IMR-90 (cell line): ENCODE measurements around the gene WNT4.

Source experiments
- BHLHE40 ChIP-seq: fragments of 150-350 bp; IDR thresholded peaks from 2 replicates; pipeline ENCODE4 v1.6.1; 2016; ENCODE audit warnings: mild to moderate bottlenecking, low read depth, low read length
- CEBPB ChIP-seq: IDR thresholded peaks from 2 replicates; pipeline ENCODE4 v1.6.1; 2012; ENCODE audit warnings: low read depth, low read length, improper control_type of control experiment
- MAFK ChIP-seq: IDR thresholded peaks from 2 replicates; pipeline ENCODE4 v1.6.1; 2012; ENCODE audit warnings: low read depth, low read length, improper control_type of control experiment
- MAZ ChIP-seq: IDR thresholded peaks from 2 replicates; pipeline ENCODE4 v1.6.1; 2012; ENCODE audit warnings: low read depth, mild to moderate bottlenecking, low read length, improper control_type of control experiment, moderate library complexity, borderline replicate concordance
- MXI1 ChIP-seq: IDR thresholded peaks from 2 replicates; pipeline ENCODE4 v1.6.1; 2012; ENCODE audit warnings: low read depth, mild to moderate bottlenecking, low read length, moderate library complexity, borderline replicate concordance
- NFE2L2 ChIP-seq: fragments of 150-350 bp; IDR thresholded peaks from 2 replicates; pipeline ENCODE4 v1.6.1; 2016; ENCODE audit warnings: low read depth, mild to moderate bottlenecking, low read length
- POLR2A ChIP-seq: IDR thresholded peaks from 2 replicates; pipeline ENCODE4 v1.6.1; 2012; ENCODE audit warnings: mild to moderate bottlenecking, low read depth, low read length
- RAD21 ChIP-seq: IDR thresholded peaks from 2 replicates; pipeline ENCODE4 v1.6.1; 2012; ENCODE audit warnings: low read length, improper control_type of control experiment
- RCOR1 ChIP-seq: IDR thresholded peaks from 2 replicates; pipeline ENCODE4 v1.6.1; 2012; ENCODE audit warnings: mild to moderate bottlenecking, low read length, improper control_type of control experiment; ENCODE audit not compliant: insufficient replicate concordance
- RFX5 ChIP-seq: IDR thresholded peaks from 2 replicates; pipeline ENCODE4 v1.8.0; 2012; ENCODE audit warnings: low read depth, mild to moderate bottlenecking, low read length, moderate library complexity
- SMC3 ChIP-seq: fragments of 150-350 bp; IDR thresholded peaks from 2 replicates; pipeline ENCODE4 v1.6.1; 2016; ENCODE audit warnings: low read depth, mild to moderate bottlenecking, antibody characterized with exemption, low read length, moderate library complexity
- USF2 ChIP-seq: fragments of 150-350 bp; IDR thresholded peaks from 2 replicates; pipeline ENCODE4 v1.6.1; 2017; ENCODE audit warnings: mild to moderate bottlenecking, antibody characterized with exemption, low read length, low read depth
- TF ChIP-seq, protein P1 (sequence below): conservative IDR thresholded peaks from 2 replicates; pipeline ENCODE4 v1.5.1; 2012; ENCODE audit warnings: mild to moderate bottlenecking, low read depth, low read length, improper control_type of control experiment

- TF ChIP-seq, protein P1, sequence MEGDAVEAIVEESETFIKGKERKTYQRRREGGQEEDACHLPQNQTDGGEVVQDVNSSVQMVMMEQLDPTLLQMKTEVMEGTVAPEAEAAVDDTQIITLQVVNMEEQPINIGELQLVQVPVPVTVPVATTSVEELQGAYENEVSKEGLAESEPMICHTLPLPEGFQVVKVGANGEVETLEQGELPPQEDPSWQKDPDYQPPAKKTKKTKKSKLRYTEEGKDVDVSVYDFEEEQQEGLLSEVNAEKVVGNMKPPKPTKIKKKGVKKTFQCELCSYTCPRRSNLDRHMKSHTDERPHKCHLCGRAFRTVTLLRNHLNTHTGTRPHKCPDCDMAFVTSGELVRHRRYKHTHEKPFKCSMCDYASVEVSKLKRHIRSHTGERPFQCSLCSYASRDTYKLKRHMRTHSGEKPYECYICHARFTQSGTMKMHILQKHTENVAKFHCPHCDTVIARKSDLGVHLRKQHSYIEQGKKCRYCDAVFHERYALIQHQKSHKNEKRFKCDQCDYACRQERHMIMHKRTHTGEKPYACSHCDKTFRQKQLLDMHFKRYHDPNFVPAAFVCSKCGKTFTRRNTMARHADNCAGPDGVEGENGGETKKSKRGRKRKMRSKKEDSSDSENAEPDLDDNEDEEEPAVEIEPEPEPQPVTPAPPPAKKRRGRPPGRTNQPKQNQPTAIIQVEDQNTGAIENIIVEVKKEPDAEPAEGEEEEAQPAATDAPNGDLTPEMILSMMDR: no peak
- no peak for TF ChIP-seq POLR2A
- no peak for TF ChIP-seq MAZ
- no peak for TF ChIP-seq BHLHE40
- no peak for TF ChIP-seq MAFK
- no peak for TF ChIP-seq NFE2L2
- no peak for TF ChIP-seq RAD21
- no peak for TF ChIP-seq RFX5
- TF ChIP-seq RCOR1: no peak
- TF ChIP-seq SMC3: no peak
- TF ChIP-seq MXI1: no peak
- TF ChIP-seq USF2: no peak
- TF ChIP-seq CEBPB: no peak
These were observed 16.4 kb downstream of the WNT4 start for GRCh38 chr1:22126531-22126930.
